HCT116 (cell line): ENCODE results near the gene ANAPC2. TPM values are rescaled to one million over a fixed set of nuclear protein-coding genes. Genes with fewer than 3 reads are reported as not detected.
A peak's percentile ranks its signal among the peaks of the same experiment; 100 is the strongest.

Experiments used
- ATAC-seq: fragments of 200-7000 bp; cut with Tn5 transposase; 2 replicates; pipeline ENCODE4 v1.9.1; 2020; ENCODE audit warnings: mild to moderate bottlenecking, moderate library complexity
- BruUV-seq: library from RNA; stranded (reverse); fragments of 400-500 nt; replicated peaks from 2 replicates; lab custom pipeline; 2021; lab: Mats Ljungman, UMichigan
- CTCF ChIA-PET: fragments of 300-600 bp; sonication (Branson Sonifier 250); formaldehyde crosslinking; loops from one replicate; lab custom pipeline; 2021; ENCODE audit warnings: antibody characterized with exemption; lab: Charles Lee
- POLR2A ChIA-PET: fragments of 300-600, 350-600 bp; sonication (Branson Sonifier 250); formaldehyde crosslinking; loops from one replicate; lab custom pipeline; 2021; ENCODE audit warnings: antibody characterized with exemption; lab: Charles Lee
- RAD21 ChIA-PET, 2 experiments: fragments of 300-600 bp; sonication (Branson Sonifier 250); formaldehyde crosslinking; loops; one replicate each; lab custom pipeline; 2023; ENCODE audit warnings: low total read pairs in 2 of 2; ENCODE audit not compliant: uncharacterized antibody in 2 of 2, unreplicated experiment in 2 of 2, low non-redundant PET in 1 of 2; lab: Charles Lee
- DNase-seq: peaks from one replicate; pipeline ENCODE4 v3.0.0-alpha.2; 2010; ENCODE audit warnings: low read depth, low spot score
- H2AFZ ChIP-seq: fragments of 200-600 bp; shearing (Covaris generic), sonication (generic); 2 replicates; pipeline ENCODE4 v1.6.1; 2017; ENCODE audit warnings: low read depth, mixed run types, mixed read lengths, antibody characterized with exemption, low read length; ENCODE audit not compliant: poor library complexity, severe bottlenecking
- H3K27ac ChIP-seq: 2 replicates; pipeline ENCODE4 v1.5.1; 2012; ENCODE audit warnings: low read depth, low read length
- H3K27me3 ChIP-seq: fragments of 200-600 bp; sonication (generic); 2 replicates; pipeline ENCODE4 v1.6.1; 2016; ENCODE audit warnings: mixed run types, low read length, mixed read lengths; ENCODE audit not compliant: insufficient read depth
- H3K36me3 ChIP-seq, 2 experiments: fragments of 200-500 bp in 1 of 2; fragments of 200-600 bp in 1 of 2; sonication (Bioruptor generic) in 1 of 2; sonication (generic) in 1 of 2; 2 replicates each; pipeline versions ENCODE4 v1.5.1 to v1.6.1; 2014 to 2016; ENCODE audit warnings: low read length in 2 of 2, inconsistent platforms in 1 of 2, mixed read lengths in 1 of 2, mixed run types in 1 of 2; ENCODE audit not compliant: insufficient read depth in 2 of 2, control insufficient read depth in 1 of 2
- H3K4me1 ChIP-seq, 2 experiments: fragments of 200-600 bp in 1 of 2; sonication (generic) in 1 of 2; 2 replicates each; pipeline versions ENCODE4 v1.5.1 to v1.6.1; 2012 to 2017; ENCODE audit warnings: low read length in 2 of 2, inconsistent platforms in 1 of 2, mild to moderate bottlenecking in 1 of 2, mixed read lengths in 1 of 2, mixed run types in 1 of 2, moderate library complexity in 1 of 2; ENCODE audit not compliant: insufficient read depth in 2 of 2, control insufficient read depth in 1 of 2
- H3K4me2 ChIP-seq: fragments of 200-600 bp; sonication (generic); 2 replicates; pipeline ENCODE4 v1.6.1; 2017; ENCODE audit warnings: mixed run types, low read length, mixed read lengths
- H3K4me3 ChIP-seq, 2 experiments: fragments of 200-600 bp in 1 of 2; sonication (generic) in 1 of 2; replicated peaks in 1 of 2; 2 replicates each; pipeline ENCODE4 v1.5.1; 2011 to 2016; ENCODE audit warnings: low read length in 2 of 2, control low read depth in 1 of 2, low read depth in 1 of 2, mild to moderate bottlenecking in 1 of 2, mixed read lengths in 1 of 2, mixed run types in 1 of 2
- H3K79me2 ChIP-seq: fragments of 200-600 bp; sonication (generic); 2 replicates; pipeline ENCODE4 v1.6.1; 2017; ENCODE audit warnings: mild to moderate bottlenecking, mixed run types, low read length, moderate library complexity, mixed read lengths; ENCODE audit not compliant: insufficient read depth
- H3K9ac ChIP-seq: fragments of 200-600 bp; sonication (generic); 2 replicates; pipeline ENCODE4 v1.6.1; 2016; ENCODE audit warnings: low read length, mixed read lengths
- H3K9me2 ChIP-seq: fragments of 200-600 bp; sonication (generic), shearing (Covaris generic); 2 replicates; pipeline ENCODE4 v1.6.1; 2017; ENCODE audit warnings: mixed run types, mild to moderate bottlenecking, moderate library complexity; ENCODE audit not compliant: insufficient read depth
- H3K9me3 ChIP-seq, 2 experiments: fragments of 200-500 bp in 1 of 2; fragments of 200-600 bp in 1 of 2; sonication (Bioruptor generic) in 1 of 2; sonication (generic) in 1 of 2; 2 replicates each; pipeline ENCODE4 v1.6.1; 2014 to 2017; ENCODE audit warnings: low read length in 2 of 2, mixed read lengths in 2 of 2, inconsistent platforms in 1 of 2, low read depth in 1 of 2, mild to moderate bottlenecking in 1 of 2, mixed run types in 1 of 2, moderate library complexity in 1 of 2; ENCODE audit not compliant: control insufficient read depth in 1 of 2, insufficient read depth in 1 of 2
- H4K20me1 ChIP-seq: fragments of 200-600 bp; sonication (generic), shearing (Covaris generic); 2 replicates; pipeline ENCODE4 v1.6.1; 2017; ENCODE audit warnings: mixed run types, mild to moderate bottlenecking, moderate library complexity; ENCODE audit not compliant: insufficient read depth
- ATF3 ChIP-seq: IDR thresholded peaks from 2 replicates; pipeline ENCODE4 v1.6.1; 2012
- CBX3 ChIP-seq: IDR thresholded peaks from 2 replicates; pipeline ENCODE4 v1.6.1; 2012; ENCODE audit warnings: low read depth
- CEBPB ChIP-seq: IDR thresholded peaks from 2 replicates; pipeline ENCODE4 v1.6.1; 2012; ENCODE audit warnings: low read depth
- CTCF ChIP-seq, 3 experiments: fragments of 200-600 bp in 1 of 3; sonication (generic) in 1 of 3; IDR thresholded peaks in 2 of 3; conservative IDR thresholded peaks in 1 of 3; 2 replicates each; pipeline ENCODE4 v1.5.1; 2012 to 2017; ENCODE audit warnings: low read depth in 2 of 3, low read length in 2 of 3, antibody characterized with exemption in 1 of 3, borderline replicate concordance in 1 of 3, control low read depth in 1 of 3, mild to moderate bottlenecking in 1 of 3, mixed read lengths in 1 of 3, mixed run types in 1 of 3, moderate library complexity in 1 of 3; ENCODE audit not compliant: insufficient read depth in 1 of 3
- ELF1 ChIP-seq: IDR thresholded peaks from 2 replicates; pipeline ENCODE4 v1.6.1; 2012; ENCODE audit warnings: low read depth, borderline replicate concordance
- EZH2phosphoT487 ChIP-seq: fragments of 200-600 bp; IDR thresholded peaks from 2 replicates; pipeline ENCODE4 v1.6.1; 2018; ENCODE audit warnings: antibody characterized with exemption, borderline replicate concordance
- FOSL1 ChIP-seq: IDR thresholded peaks from 2 replicates; pipeline ENCODE4 v1.6.1; 2012; ENCODE audit warnings: low read depth
- JUND ChIP-seq: IDR thresholded peaks from 2 replicates; pipeline ENCODE4 v1.6.1; 2012
- MAX ChIP-seq: IDR thresholded peaks from 2 replicates; pipeline ENCODE4 v1.6.1; 2012
- POLR2A ChIP-seq: IDR thresholded peaks from 2 replicates; pipeline ENCODE4 v1.7.0; 2011; ENCODE audit warnings: borderline replicate concordance; ENCODE audit not compliant: insufficient read depth, insufficient read length; ENCODE audit errors: extremely low read depth
- POLR2AphosphoS5 ChIP-seq: IDR thresholded peaks from 2 replicates; pipeline ENCODE4 v1.6.1; 2011; ENCODE audit warnings: mild to moderate bottlenecking, low read depth, low read length, moderate library complexity
- RAD21 ChIP-seq: IDR thresholded peaks from 2 replicates; pipeline ENCODE4 v1.6.1; 2012; ENCODE audit warnings: low read depth, mild to moderate bottlenecking
- SIN3A ChIP-seq: IDR thresholded peaks from 2 replicates; pipeline ENCODE4 v1.6.1; 2012; ENCODE audit warnings: low read depth
- SP1 ChIP-seq: IDR thresholded peaks from 2 replicates; pipeline ENCODE4 v1.6.1; 2012; ENCODE audit warnings: low read depth
- SRF ChIP-seq: IDR thresholded peaks from 2 replicates; pipeline ENCODE4 v1.6.1; 2012; ENCODE audit warnings: low read depth
- TCF7L2 ChIP-seq: IDR thresholded peaks from 2 replicates; pipeline ENCODE4 v1.7.0; 2011; ENCODE audit warnings: borderline replicate concordance, inconsistent platforms; ENCODE audit not compliant: insufficient read depth, insufficient read length; ENCODE audit errors: extremely low read depth
- YY1 ChIP-seq: IDR thresholded peaks from 2 replicates; pipeline ENCODE4 v1.6.1; 2011; ENCODE audit warnings: low read length, low read depth, moderate library complexity, mild to moderate bottlenecking; ENCODE audit not compliant: insufficient replicate concordance; ENCODE audit errors: extremely low read depth
- ZBTB33 ChIP-seq: IDR thresholded peaks from 2 replicates; pipeline ENCODE4 v1.6.1; 2011; ENCODE audit warnings: mild to moderate bottlenecking, low read length, moderate library complexity; ENCODE audit not compliant: insufficient replicate concordance; ENCODE audit errors: extremely low read depth
- ZFX ChIP-seq: fragments of 450-650 bp; IDR thresholded peaks from 2 replicates; pipeline ENCODE4 v1.6.1; 2017
- ZNF274 ChIP-seq: fragments of 200-500 bp; sonication (Bioruptor generic); IDR thresholded peaks from 2 replicates; pipeline ENCODE4 v1.6.1; 2014; ENCODE audit warnings: mild to moderate bottlenecking, low read depth, low read length, inconsistent platforms
- intact Hi-C: fragments of 100-400 bp; cut with micrococcal nuclease; formaldehyde crosslinking; loops from 2 replicates; pipeline ENCODE4 v1.10.0; 2022
- total RNA-seq: library from RNA; stranded (reverse); gene quantifications from one replicate; pipeline ENCODE4 v1.2.1, GENCODE V29; 2021; ENCODE audit not compliant: unreplicated experiment

Gene ANAPC2
- total RNA-seq, 1 experiment from 2014 or later: 75.5 TPM

GRCh38 chr9:137129456-137130175 is 58.7 kb downstream of the ANAPC2 start:
- H3K79me2 ChIP-seq: peaks cover 31% of the 10 kb centered on the region
- H2AFZ ChIP-seq: no peak overlapping the region
- RAD21 ChIA-PET: interaction anchor here in 1 of 2 experiments (1.0 kb wide), 2 partner anchors 97 to 107 kb away, joined by 3 read pairs; partner anchors contain the start of gene RNF224
- H3K27me3 ChIP-seq: no peaks in the 10 kb centered on the region
- no TSS peak for BruUV-seq
- peak overlapping the region; percentile 89 for H3K27ac ChIP-seq
- peak; percentile 81 for DNase-seq
- peak overlapping the region; percentile 85 to 94 for H3K4me3 ChIP-seq
- peaks cover 22 to 37% of the 10 kb centered on the region in 2 experiments for H3K4me1 ChIP-seq
- POLR2A ChIA-PET: interaction anchor here (0.8 to 1.6 kb wide), 7 partner anchors 21 to 111 kb away, joined by 3 to 20 read pairs (median 4); partner anchors contain the start of genes MAN1B1, RNF224 and TPRN
- H3K9ac ChIP-seq: peak overlapping the region; percentile 97
- 0 out of 2 replicates have a peak, but pooled peaks cover 3% of the 10 kb centered on the region for H4K20me1 ChIP-seq
- intact Hi-C loops: no loop called here
- no peaks in the 10 kb centered on the region for H3K9me2 ChIP-seq
- H3K4me2 ChIP-seq: peak overlapping the region; percentile 86
- H3K36me3 ChIP-seq: no peaks in the 10 kb centered on the region
- ATAC-seq: peak; percentile 97
- no peak for TF ChIP-seq SRF
- TF ChIP-seq FOSL1: no peak
- TF ChIP-seq ELF1: no peak
- peak; percentile 67 for TF ChIP-seq POLR2A
- no peak for TF ChIP-seq ATF3
- TF ChIP-seq CTCF (IDR thresholded peaks at IDR 0.05 in 2 of 3, conservative IDR thresholded peaks at IDR 0.05 in 1 of 3; ENCODE audit: borderline replicate concordance in 1 of 3, insufficient read depth in 1 of 3, low read depth in 2 of 3, low read length in 2 of 3): no peak
- no peak for TF ChIP-seq JUND
- TF ChIP-seq CEBPB: no peak
- peak; percentile 91 for TF ChIP-seq MAX
- peak; percentile 47 for TF ChIP-seq TCF7L2
- no peak for TF ChIP-seq SP1
- TF ChIP-seq ZNF274: no peak
- peak; percentile 96 for TF ChIP-seq POLR2AphosphoS5
- no peak for TF ChIP-seq SIN3A
- TF ChIP-seq YY1: peak; percentile 93
- TF ChIP-seq ZFX: peak; percentile 79; the same call in 1 of the 2 replicates
- no peak for TF ChIP-seq CBX3
- peak; percentile 31 for TF ChIP-seq ZBTB33
- TF ChIP-seq RAD21: no peak
- no peak for TF ChIP-seq EZH2phosphoT487
- TF ChIP-seq, all 23 proteins: peak for 7
- no peaks in the 10 kb centered on the region for H3K9me3 ChIP-seq
- CTCF ChIA-PET: interaction anchor here (0.9 to 3.3 kb wide), 5 partner anchors 21 to 107 kb away, joined by 3 to 21 read pairs (median 8); partner anchors contain the start of gene RNF224
